Measurements from ENCODE around the gene SH3TC1.

SH3TC1 gene

DNA sequence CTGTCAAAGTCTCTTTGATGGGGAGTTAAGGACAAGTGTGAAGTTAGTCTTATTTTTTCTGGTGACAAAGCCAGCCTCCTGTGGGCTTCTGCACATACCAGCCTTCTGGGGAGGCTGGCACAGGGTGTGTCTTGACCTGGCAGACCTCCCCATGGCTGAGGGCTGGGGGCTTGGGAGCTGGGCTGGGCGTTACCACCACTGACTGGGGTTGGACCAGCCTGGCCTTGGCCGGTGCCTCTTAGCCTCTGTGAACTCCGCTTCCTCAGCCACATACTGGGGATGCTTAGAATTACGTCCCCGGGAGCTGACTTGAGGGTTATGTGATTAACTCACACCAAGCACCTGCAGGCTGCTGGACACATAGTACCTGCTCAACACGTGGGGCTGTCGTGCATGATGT lies 14.0 kb downstream of the SH3TC1 start:
- H3K4me1 ChIP-seq (ENCODE audit: insufficient read depth, poor library complexity, severe bottlenecking): no peaks in the 10 kb centered on the region
- DNase-seq (ENCODE audit: low spot score) (no peak), ATAC-seq (ENCODE audit: low read depth) (no peak)
- TF ChIP-seq, protein P1, sequence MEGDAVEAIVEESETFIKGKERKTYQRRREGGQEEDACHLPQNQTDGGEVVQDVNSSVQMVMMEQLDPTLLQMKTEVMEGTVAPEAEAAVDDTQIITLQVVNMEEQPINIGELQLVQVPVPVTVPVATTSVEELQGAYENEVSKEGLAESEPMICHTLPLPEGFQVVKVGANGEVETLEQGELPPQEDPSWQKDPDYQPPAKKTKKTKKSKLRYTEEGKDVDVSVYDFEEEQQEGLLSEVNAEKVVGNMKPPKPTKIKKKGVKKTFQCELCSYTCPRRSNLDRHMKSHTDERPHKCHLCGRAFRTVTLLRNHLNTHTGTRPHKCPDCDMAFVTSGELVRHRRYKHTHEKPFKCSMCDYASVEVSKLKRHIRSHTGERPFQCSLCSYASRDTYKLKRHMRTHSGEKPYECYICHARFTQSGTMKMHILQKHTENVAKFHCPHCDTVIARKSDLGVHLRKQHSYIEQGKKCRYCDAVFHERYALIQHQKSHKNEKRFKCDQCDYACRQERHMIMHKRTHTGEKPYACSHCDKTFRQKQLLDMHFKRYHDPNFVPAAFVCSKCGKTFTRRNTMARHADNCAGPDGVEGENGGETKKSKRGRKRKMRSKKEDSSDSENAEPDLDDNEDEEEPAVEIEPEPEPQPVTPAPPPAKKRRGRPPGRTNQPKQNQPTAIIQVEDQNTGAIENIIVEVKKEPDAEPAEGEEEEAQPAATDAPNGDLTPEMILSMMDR (IDR thresholded peaks at IDR 0.05; ENCODE audit: poor library complexity, severe bottlenecking): no peak
- H3K27ac ChIP-seq (ENCODE audit: poor library complexity, severe bottlenecking): no peak overlapping the region
- no peaks in the 10 kb centered on the region for H3K9me3 ChIP-seq (ENCODE audit: severe bottlenecking)
- no peak overlapping the region for H3K4me3 ChIP-seq (ENCODE audit: severe bottlenecking)
- H3K36me3 ChIP-seq (ENCODE audit: low read depth): peaks cover 90% of the 10 kb centered on the region
- H3K27me3 ChIP-seq (ENCODE audit: insufficient read depth, poor library complexity, severe bottlenecking): no peaks in the 10 kb centered on the region

DNA sequence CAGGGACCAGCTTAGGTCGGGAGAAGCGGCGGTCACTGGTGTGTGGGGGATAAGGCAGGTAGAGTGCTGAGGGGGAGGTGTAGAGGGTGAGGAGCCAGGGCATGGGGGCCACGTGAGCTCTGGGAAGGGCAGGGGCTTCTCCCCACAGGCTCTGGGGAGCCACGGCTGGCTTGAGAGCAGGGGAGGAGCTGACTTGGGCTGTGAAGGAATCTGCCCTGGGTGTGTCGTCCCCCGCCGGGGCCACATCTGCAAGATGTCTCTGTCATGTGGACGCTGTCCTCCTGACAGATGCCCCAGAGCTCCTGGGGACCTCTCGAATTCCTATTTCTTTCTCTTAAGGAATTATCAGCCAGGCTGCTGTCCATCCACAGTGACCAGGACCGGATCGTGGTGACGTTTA lies 15.0 kb downstream of the SH3TC1 start:
- TF ChIP-seq, protein P1 (IDR thresholded peaks at IDR 0.05; ENCODE audit: poor library complexity, severe bottlenecking): no peak
- H3K27ac ChIP-seq (ENCODE audit: poor library complexity, severe bottlenecking): no peak overlapping the region
- no peaks in the 10 kb centered on the region for H3K4me1 ChIP-seq (ENCODE audit: insufficient read depth, poor library complexity, severe bottlenecking)
- H3K36me3 ChIP-seq (ENCODE audit: low read depth): peaks cover 91% of the 10 kb centered on the region
- DNase-seq (ENCODE audit: low spot score): no peak
- no peaks in the 10 kb centered on the region for H3K27me3 ChIP-seq (ENCODE audit: insufficient read depth, poor library complexity, severe bottlenecking)
- no peaks in the 10 kb centered on the region for H3K9me3 ChIP-seq (ENCODE audit: severe bottlenecking)
- no peak for ATAC-seq (ENCODE audit: low read depth)
- no peak overlapping the region for H3K4me3 ChIP-seq (ENCODE audit: severe bottlenecking)

DNA sequence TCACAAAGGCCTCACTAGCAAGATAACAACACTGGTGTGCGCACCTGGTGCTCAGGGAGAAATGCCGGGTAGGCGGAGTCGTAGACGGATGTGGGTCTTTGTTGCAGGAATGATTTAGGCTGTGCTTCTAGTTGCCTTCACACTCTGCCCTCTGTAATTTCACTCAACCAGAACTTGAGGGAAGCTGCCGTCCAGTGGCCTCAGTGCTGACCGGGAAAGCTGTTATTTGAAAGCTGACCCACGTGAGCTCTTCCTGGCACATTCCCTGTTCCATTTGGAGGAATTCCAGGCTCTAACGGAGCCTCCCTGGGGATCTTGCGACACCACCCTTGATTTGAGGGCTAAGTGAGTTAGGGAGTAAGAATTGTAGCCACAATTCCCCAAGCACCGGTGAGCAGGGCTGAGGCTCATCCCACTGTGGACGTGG lies 15.9 kb downstream of the SH3TC1 start:
- TF ChIP-seq, protein P1 (IDR thresholded peaks at IDR 0.05; ENCODE audit: poor library complexity, severe bottlenecking): no peak
- no peaks in the 10 kb centered on the region for H3K27me3 ChIP-seq (ENCODE audit: insufficient read depth, poor library complexity, severe bottlenecking)
- H3K4me1 ChIP-seq (ENCODE audit: insufficient read depth, poor library complexity, severe bottlenecking): no peaks in the 10 kb centered on the region
- no peaks in the 10 kb centered on the region for H3K9me3 ChIP-seq (ENCODE audit: severe bottlenecking)
- no peak overlapping the region for H3K4me3 ChIP-seq (ENCODE audit: severe bottlenecking)
- H3K27ac ChIP-seq (ENCODE audit: poor library complexity, severe bottlenecking): no peak overlapping the region
- DNase-seq (ENCODE audit: low spot score) (no peak), ATAC-seq (ENCODE audit: low read depth) (no peak)
- peaks cover 91% of the 10 kb centered on the region for H3K36me3 ChIP-seq (ENCODE audit: low read depth)

DNA sequence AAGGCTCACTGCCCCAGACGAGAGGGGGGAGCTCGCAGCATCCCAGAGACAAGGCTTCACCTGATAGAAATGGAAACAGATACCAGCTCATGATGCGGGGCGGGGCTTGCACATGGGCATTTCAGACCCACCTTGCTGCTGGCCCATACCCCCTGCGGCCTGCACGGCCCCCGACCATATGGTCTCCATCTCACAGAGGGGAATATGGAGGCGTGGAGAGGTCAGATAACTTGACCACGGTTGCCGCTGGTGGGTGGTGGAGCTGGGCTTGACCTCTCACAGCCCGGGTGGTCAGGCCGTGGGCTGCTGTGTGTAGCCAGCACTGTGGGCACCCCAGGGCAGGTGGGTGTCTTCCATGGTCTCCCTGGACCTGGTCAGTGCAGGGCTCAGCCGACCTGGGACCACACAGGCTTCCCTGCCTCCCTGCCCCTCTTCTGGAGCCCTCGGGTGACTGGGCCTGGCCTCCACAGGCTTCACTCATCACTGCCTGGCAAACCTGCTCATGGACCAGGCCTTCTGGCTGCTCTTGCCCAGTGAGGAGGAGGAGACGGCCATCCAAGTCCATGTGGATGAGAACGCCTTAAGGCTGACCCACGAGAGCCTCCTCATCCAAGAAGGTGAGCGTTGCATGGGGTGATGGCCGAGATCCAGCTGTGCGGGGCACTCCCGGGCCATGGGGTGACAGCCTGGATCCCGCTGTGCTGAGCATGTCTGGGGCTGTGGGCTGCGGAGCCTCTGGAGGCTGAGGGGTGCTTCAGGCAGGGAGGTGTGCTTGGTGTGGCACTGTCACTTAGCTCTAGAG lies 16.8 kb downstream of the SH3TC1 start:
- no peak overlapping the region for H3K4me3 ChIP-seq (ENCODE audit: severe bottlenecking)
- ATAC-seq (ENCODE audit: low read depth) (no peak), DNase-seq (ENCODE audit: low spot score) (no peak)
- no peaks in the 10 kb centered on the region for H3K4me1 ChIP-seq (ENCODE audit: insufficient read depth, poor library complexity, severe bottlenecking)
- H3K9me3 ChIP-seq (ENCODE audit: severe bottlenecking): no peaks in the 10 kb centered on the region
- peaks cover 95% of the 10 kb centered on the region for H3K36me3 ChIP-seq (ENCODE audit: low read depth)
- H3K27ac ChIP-seq (ENCODE audit: poor library complexity, severe bottlenecking): no peak overlapping the region
- no peaks in the 10 kb centered on the region for H3K27me3 ChIP-seq (ENCODE audit: insufficient read depth, poor library complexity, severe bottlenecking)
- TF ChIP-seq, protein P1 (IDR thresholded peaks at IDR 0.05; ENCODE audit: poor library complexity, severe bottlenecking): no peak

Measured in RWPE2 (cell line).